ENCODE results near the gene IQGAP1. TPM values are rescaled to one million over a fixed set of nuclear protein-coding genes. Genes with fewer than 3 reads are reported as not detected.

Gene IQGAP1
- total and polyA plus RNA-seq, 9 of the 15 experiments (the other 6 are each of a cell fraction or from before 2014, with no cell fraction given) = 37.6 to 143 (median 77.7) TPM

GRCh38 chr15:90394074-90394473 is 6.0 kb downstream of the IQGAP1 start:
- Histone ChIP-seq H3K9ac (ENCODE audit: insufficient read depth in 1 of 2, low read depth in 2 of 2, low read length in 2 of 2) (no peak overlapping the region), H2AFZ (ENCODE audit: low read depth, low read length) (no peak overlapping the region), H3K27me3 (ENCODE audit: control insufficient read depth in 2 of 2, insufficient read depth in 2 of 2, low read length in 2 of 2) (no peaks in the 10 kb centered on the region), H3K79me2 (ENCODE audit: control insufficient read depth, insufficient read depth, low read length) (peaks cover 50% of the 10 kb centered on the region), H3K9me1 (ENCODE audit: control insufficient read depth, insufficient read depth, low read length) (no peaks in the 10 kb centered on the region), H3K27ac (ENCODE audit: extremely low read depth, low read depth, low read length) (no peak overlapping the region), H3K36me3 (ENCODE audit: control insufficient read depth, insufficient read depth, low read length) (peaks cover 20% of the 10 kb centered on the region; the same call in 1 of the 3 replicates), H3K9me3 (replicated peaks; ENCODE audit: control insufficient read depth, insufficient read depth, low read depth, low read length) (no peaks in the 10 kb centered on the region), H4K20me1 (replicated peaks; ENCODE audit: control insufficient read depth, insufficient read depth, low read length) (no peaks in the 10 kb centered on the region), H3K4me1 (replicated peaks in 1 of 2; ENCODE audit: control insufficient read depth in 2 of 2, insufficient read depth in 2 of 2, low read length in 2 of 2) (peaks cover 2 to 6% of the 10 kb centered on the region in 2 experiments; a peak in 2 of 5 replicates), H3K4me3 (no peak overlapping the region), H3K4me2 (ENCODE audit: insufficient read depth, low read length) (no peak overlapping the region)
- DNase-seq (ENCODE audit: extremely low read depth in 1 of 4, low spot score in 3 of 4) (no peak), ATAC-seq (no peak), FAIRE-seq (no peak)
- POLR2A ChIA-PET = interaction anchor here (0.7 to 1.6 kb wide), 5 partner anchors 9 to 599 kb away, joined by 3 to 5 read pairs (median 5); no protein-coding TSS in a partner anchor
- CTCF ChIA-PET (ENCODE audit: low intra/inter-chr PET ratio) = no interaction called here
- 100% methylated on average over 1 of the region's 1 CpG for WGBS (ENCODE audit: insufficient coverage, low coverage, missing lambda C conversion rate)
- in situ Hi-C loops (cut with MboI) = no loop called here
- BruUV-seq (replicated peaks) = no TSS peak
- intact Hi-C loops (cut with micrococcal nuclease) = no loop called here
- no peak for TF ChIP-seq ARID3A (IDR thresholded peaks at IDR 0.05; ENCODE audit: borderline replicate concordance, low read depth, low read length)
- TF ChIP-seq ZFX (CRISPR knock-in tag; IDR thresholded peaks at IDR 0.05) = no peak
- TF ChIP-seq MTA3 (IDR thresholded peaks at IDR 0.05; ENCODE audit: borderline replicate concordance) = no peak
- TF ChIP-seq NCOA6 (IDR thresholded peaks at IDR 0.05) = no peak
- no peak for TF ChIP-seq CBX1 (IDR thresholded peaks at IDR 0.05; ENCODE audit: low read depth)
- no peak for TF ChIP-seq EGR1 (conservative IDR thresholded peaks at IDR 0.05)
- no peak for TF ChIP-seq TGIF2 (CRISPR knock-in tag; IDR thresholded peaks at IDR 0.05)
- no peak for TF ChIP-seq PHTF2 (CRISPR knock-in tag; IDR thresholded peaks at IDR 0.05)
- TF ChIP-seq CEBPZ (IDR thresholded peaks at IDR 0.05; ENCODE audit: borderline replicate concordance, low read depth, low read length) = no peak
- no peak for TF ChIP-seq IRF2 (CRISPR knock-in tag; IDR thresholded peaks at IDR 0.05)
- no peak for TF ChIP-seq ATF1 (CRISPR knock-in tag; IDR thresholded peaks at IDR 0.05)
- no peak for TF ChIP-seq ATF1 (tag; IDR thresholded peaks at IDR 0.05)
- TF ChIP-seq PHB2 (IDR thresholded peaks at IDR 0.05; ENCODE audit: low read depth) = no peak
- no peak for TF ChIP-seq MYNN (IDR thresholded peaks at IDR 0.05)
- TF ChIP-seq MYNN (CRISPR knock-in tag; IDR thresholded peaks at IDR 0.05) = no peak
- TF ChIP-seq ZNF12 (CRISPR knock-in tag; IDR thresholded peaks at IDR 0.05) = no peak
- no peak for TF ChIP-seq ZNF384 (IDR thresholded peaks at IDR 0.05; ENCODE audit: low read depth, low read length)
- no peak for TF ChIP-seq CTBP1 (IDR thresholded peaks at IDR 0.05; ENCODE audit: borderline replicate concordance)
- no peak for TF ChIP-seq GABPA (tag; conservative IDR thresholded peaks at IDR 0.05; ENCODE audit: low read depth)
- no peak for TF ChIP-seq ZNF830 (CRISPR knock-in tag; IDR thresholded peaks at IDR 0.05)
- no peak for TF ChIP-seq HINFP (tag; conservative IDR thresholded peaks at IDR 0.05; ENCODE audit: low read depth)
